ENCODE measurements around the gene MDN1. TPM values are rescaled to one million over a fixed set of nuclear protein-coding genes. Genes with fewer than 3 reads are reported as not detected.

MDN1 gene
- total RNA-seq, 4 donors from 2014 or later: 18.1 to 26.0 (median 19.5) TPM

GRCh38 chr6:89597988-89598387 is 221.6 kb downstream of the MDN1 start:
- intact Hi-C loops (cut with DNase I): no loop called here
- no peak for TF ChIP-seq CTCF (IDR thresholded peaks at IDR 0.05)
- no peak for TF ChIP-seq POLR2A (IDR thresholded peaks at IDR 0.05; ENCODE audit: low read depth)
- TF ChIP-seq EP300 (IDR thresholded peaks at IDR 0.05): no peak
- TF ChIP-seq POLR2AphosphoS5 (IDR thresholded peaks at IDR 0.05): no peak
- WGBS: 29% methylated on average over 3 of the region's 3 CpGs
- Histone ChIP-seq H3K9me3 (no peaks in the 10 kb centered on the region), H3K4me3 (no peak overlapping the region), H3K4me1 (no peaks in the 10 kb centered on the region), H3K27me3 (no peaks in the 10 kb centered on the region), H3K36me3 (peaks cover 0 to 4% (median 2%) of the 10 kb centered on the region in 4 donors), H3K27ac (replicated peaks in 1 of 4) (no peak overlapping the region)
- no peak for DNase-seq (ENCODE audit: extremely low spot score)

DNA sequence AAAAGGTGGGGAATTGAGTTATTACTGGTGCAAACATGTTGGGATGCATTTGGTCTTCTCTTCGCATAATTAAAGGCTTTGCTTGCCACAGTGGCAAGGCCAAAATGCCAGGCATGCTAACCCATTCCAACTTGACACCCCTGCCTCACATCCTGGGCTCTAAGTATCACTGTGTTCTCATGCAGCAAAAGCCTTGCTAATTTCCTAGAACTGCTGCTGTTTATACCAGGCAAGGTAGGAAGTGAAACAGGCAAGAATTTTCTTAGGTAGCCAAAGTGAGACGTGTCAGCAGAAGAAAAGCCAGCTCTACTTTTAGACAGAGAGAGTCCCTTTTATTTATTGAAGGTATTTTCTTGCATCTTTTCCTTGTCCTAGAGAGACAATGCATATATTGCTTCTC is 222.2 kb downstream of the MDN1 start:
- no peak for DNase-seq (ENCODE audit: extremely low spot score)
- TF ChIP-seq EP300 (IDR thresholded peaks at IDR 0.05) (no peak), POLR2A (IDR thresholded peaks at IDR 0.05; ENCODE audit: low read depth) (no peak), POLR2AphosphoS5 (IDR thresholded peaks at IDR 0.05) (no peak), CTCF (IDR thresholded peaks at IDR 0.05) (no peak)
- intact Hi-C loops (cut with DNase I): no loop called here
- no peaks in the 10 kb centered on the region for H3K9me3 ChIP-seq
- no peak overlapping the region for H3K27ac ChIP-seq (replicated peaks in 1 of 4)
- no peak overlapping the region for H3K4me3 ChIP-seq
- H3K36me3 ChIP-seq: peaks cover 0 to under 1% (median 0%) of the 10 kb centered on the region in 4 donors
- WGBS: 45% methylated on average over 2 of the region's 2 CpGs
- H3K27me3 ChIP-seq: no peaks in the 10 kb centered on the region
- H3K4me1 ChIP-seq: no peaks in the 10 kb centered on the region

- H3K27ac ChIP-seq (replicated peaks in 1 of 4): no peak overlapping the region
- no peaks in the 10 kb centered on the region for H3K4me1 ChIP-seq
- no peaks in the 10 kb centered on the region for H3K9me3 ChIP-seq
- intact Hi-C loops (cut with DNase I): no loop called here
- TF ChIP-seq POLR2A (IDR thresholded peaks at IDR 0.05; ENCODE audit: low read depth) (no peak), POLR2AphosphoS5 (IDR thresholded peaks at IDR 0.05) (no peak), EP300 (IDR thresholded peaks at IDR 0.05) (no peak), CTCF (IDR thresholded peaks at IDR 0.05) (no peak)
- no peaks in the 10 kb centered on the region for H3K36me3 ChIP-seq
- no peak overlapping the region for H3K4me3 ChIP-seq
- 80% methylated on average over 1 of the region's 1 CpG for WGBS
- DNase-seq (ENCODE audit: extremely low spot score): no peak
- no peaks in the 10 kb centered on the region for H3K27me3 ChIP-seq
These were observed 223.1 kb downstream of the MDN1 start for GRCh38 chr6:89596484-89596883.

DNA sequence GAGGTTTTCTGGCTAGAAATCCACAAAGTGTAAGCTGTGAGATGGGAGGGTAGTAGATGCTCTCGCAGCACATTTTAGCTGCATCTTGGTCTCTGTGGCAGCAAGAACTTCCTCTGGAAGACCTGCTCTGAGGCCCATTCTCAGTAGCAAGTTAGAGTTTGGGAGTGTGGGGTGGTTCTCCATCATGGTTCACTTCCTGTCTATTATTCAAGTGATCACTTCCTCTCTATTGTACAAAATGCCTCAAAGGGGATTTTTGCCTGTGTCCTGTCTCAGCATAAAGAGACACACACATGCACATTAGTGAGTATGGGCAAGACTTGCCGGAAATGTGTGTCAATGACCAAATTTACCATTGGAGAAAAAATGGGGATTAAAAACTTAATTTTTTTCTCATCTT is 223.5 kb downstream of the MDN1 start:
- 100% methylated on average over 2 of the region's 2 CpGs for WGBS
- no peak for TF ChIP-seq POLR2A (IDR thresholded peaks at IDR 0.05; ENCODE audit: low read depth)
- no peak for TF ChIP-seq CTCF (IDR thresholded peaks at IDR 0.05)
- no peak for TF ChIP-seq POLR2AphosphoS5 (IDR thresholded peaks at IDR 0.05)
- TF ChIP-seq EP300 (IDR thresholded peaks at IDR 0.05): no peak
- Histone ChIP-seq H3K27me3 (no peaks in the 10 kb centered on the region), H3K4me1 (no peaks in the 10 kb centered on the region), H3K27ac (replicated peaks in 1 of 4) (no peak overlapping the region), H3K4me3 (no peak overlapping the region), H3K9me3 (no peaks in the 10 kb centered on the region), H3K36me3 (no peaks in the 10 kb centered on the region)
- no peak for DNase-seq (ENCODE audit: extremely low spot score)
- intact Hi-C loops (cut with DNase I): no loop called here

Small RNA genes lying within 50 kb of the gene (small RNA-seq; reads per million reads assigned to genes)
- gene DNAJC19P6 (0 reads per million in 3 donors), gene RF00019 (0 reads per million in 3 donors)

Other genes with a start within 250 kb of the MDN1 start
- gene LYRM2, start 181.0 kb downstream of the MDN1 start, total RNA-seq: 10 to 100 TPM; 18.9 to 24.5 (median 19.9) TPM
- 10 to 100 TPM; 14.1 to 22.0 (median 17.9) TPM for gene CASP8AP2, start 10.1 kb upstream of the MDN1 start, total RNA-seq
- not detected for gene GJA10, start 74.7 kb upstream of the MDN1 start, total RNA-seq

All from esophagus muscularis mucosa (tissue), 4 donors.